K562 (cell line): ENCODE data around the gene CNPY4. TPM values are rescaled to one million over a fixed set of nuclear protein-coding genes. Genes with fewer than 3 reads are reported as not detected.

ENCODE experiments used
- HMGN3 ChIP-seq: IDR thresholded peaks from 2 replicates; pipeline ENCODE4 v1.6.1; 2011; ENCODE audit warnings: borderline replicate concordance, low read depth, mild to moderate bottlenecking, mixed read lengths, low read length; ENCODE audit not compliant: insufficient read length; ENCODE audit errors: extremely low read depth
- RBFOX2 ChIP-seq: fragments of 200-400 bp; formaldehyde crosslinking; IDR thresholded peaks from 2 replicates; pipeline ENCODE4 v1.6.1; 2017; ENCODE audit warnings: low read depth, mild to moderate bottlenecking, low read length, moderate library complexity
- RBM22 ChIP-seq: fragments of 200-400 bp; formaldehyde crosslinking; IDR thresholded peaks from 2 replicates; pipeline ENCODE4 v1.6.1; 2018; ENCODE audit warnings: low read length, low read depth; ENCODE audit not compliant: poor library complexity, severe bottlenecking
- RBM39 ChIP-seq: fragments of 200-400 bp; formaldehyde crosslinking; optimal IDR thresholded peaks from 2 replicates; pipeline ENCODE3; 2018; ENCODE audit warnings: low read depth, low read length
- polyA plus RNA-seq, 8 experiments: library from polyadenylated mRNA; depleted of rRNA in 4 of 8; stranded (reverse) in 5 of 8; unstranded in 3 of 8; fragments of >200 nt; fragmentation: Nextera tagmentation in 2 of 8; fragmentation: Illumina TruSeq in 1 of 8; extraction: Ambion mirVana in 2 of 8; extraction: Trizol in 1 of 8; gene quantifications; 2 replicates each; pipeline versions ENCODE4 v1.2.1 to v1.2.3, GENCODE V29; 2011 to 2014; ENCODE audit warnings: inconsistent platforms in 1 of 8, missing spikeins in 1 of 8
- total RNA-seq, 7 experiments: library from RNA; depleted of rRNA in 6 of 7; stranded (reverse); fragments of >200 nt in 6 of 7; fragmentation: Illumina TruSeq in 2 of 7; extraction: Trizol in 2 of 7; gene quantifications; 2 replicates each; pipeline versions ENCODE4 v1.2.1 to v1.2.3, GENCODE V29; 2011 to 2021; ENCODE audit warnings: low replicate concordance in 1 of 7
- TF ChIP-seq, protein P1 (sequence below): fragments of 150-350 bp; conservative IDR thresholded peaks from 2 replicates; pipeline ENCODE4 v1.6.1; 2014; ENCODE audit warnings: low read length
- TF ChIP-seq, protein P2 (sequence below): fragments of 200-400 bp; formaldehyde crosslinking; IDR thresholded peaks from 2 replicates; pipeline ENCODE4 v1.6.1; 2017; ENCODE audit warnings: mild to moderate bottlenecking, low read depth, low read length, moderate library complexity
- TF ChIP-seq, protein P3 (sequence below): fragments of 450-650 bp; formaldehyde crosslinking; IDR thresholded peaks from 2 replicates; pipeline ENCODE4 v1.4.0; 2020; ENCODE audit warnings: mild to moderate bottlenecking, moderate library complexity
- TF ChIP-seq, protein P4 (sequence below): sonication (generic); formaldehyde crosslinking; IDR thresholded peaks from 2 replicates; pipeline ENCODE4 v1.8.0; 2023; ENCODE audit warnings: mild to moderate bottlenecking, missing genetic modification reagents

Gene CNPY4
- total and polyA plus RNA-seq, 9 of the 15 experiments (the other 6 are each of a cell fraction or from before 2014, with no cell fraction given) = 1.9 to 11.2 (median 7.0) TPM

DNA sequence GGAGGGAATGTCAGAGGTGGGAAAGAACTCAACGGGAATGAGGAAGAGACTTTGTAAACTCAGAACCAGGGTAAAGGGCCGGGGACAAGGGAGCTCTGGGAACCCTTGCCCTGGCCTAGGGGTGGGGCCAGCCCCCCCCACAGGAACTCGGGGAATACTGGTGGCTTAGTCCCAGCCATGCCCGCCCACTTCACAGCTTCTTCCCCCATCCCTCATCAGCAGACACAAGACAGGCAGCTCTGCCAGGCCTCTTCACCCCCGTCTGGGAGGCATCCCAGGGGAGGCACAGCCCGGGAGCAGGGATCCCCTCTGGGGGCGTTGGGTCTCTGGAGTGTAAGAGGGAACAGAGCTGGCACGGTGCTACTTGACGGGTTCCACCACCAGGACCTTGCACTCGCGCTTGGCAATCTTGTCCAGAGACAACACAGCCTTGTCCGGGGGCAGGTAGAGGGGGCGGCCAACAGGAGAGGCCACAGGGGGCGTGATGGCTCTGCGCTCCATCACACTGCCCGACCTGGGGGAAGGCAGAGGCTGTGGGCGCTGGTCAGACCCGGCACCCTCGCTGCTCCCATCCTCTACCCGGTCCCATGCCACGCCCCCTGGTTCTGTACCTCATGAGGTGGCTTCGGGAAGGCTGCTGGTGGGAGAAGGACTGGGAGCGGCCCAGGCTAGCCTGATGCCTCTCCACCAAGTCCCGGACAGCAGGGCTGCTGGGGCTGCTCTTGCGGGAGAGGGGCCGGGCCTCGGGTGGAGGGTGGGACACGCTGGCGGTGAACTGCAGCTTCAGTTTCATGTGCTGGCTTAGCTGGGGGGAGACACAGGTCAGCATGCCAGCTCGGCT is 35.4 kb downstream of the CNPY4 start (continued):
- TF ChIP-seq HMGN3 (peak; percentile 13), RBFOX2 (peak; percentile 79), RBM39 (no peak), RBM22 (peak; percentile 74)
- TF ChIP-seq, protein P1, sequence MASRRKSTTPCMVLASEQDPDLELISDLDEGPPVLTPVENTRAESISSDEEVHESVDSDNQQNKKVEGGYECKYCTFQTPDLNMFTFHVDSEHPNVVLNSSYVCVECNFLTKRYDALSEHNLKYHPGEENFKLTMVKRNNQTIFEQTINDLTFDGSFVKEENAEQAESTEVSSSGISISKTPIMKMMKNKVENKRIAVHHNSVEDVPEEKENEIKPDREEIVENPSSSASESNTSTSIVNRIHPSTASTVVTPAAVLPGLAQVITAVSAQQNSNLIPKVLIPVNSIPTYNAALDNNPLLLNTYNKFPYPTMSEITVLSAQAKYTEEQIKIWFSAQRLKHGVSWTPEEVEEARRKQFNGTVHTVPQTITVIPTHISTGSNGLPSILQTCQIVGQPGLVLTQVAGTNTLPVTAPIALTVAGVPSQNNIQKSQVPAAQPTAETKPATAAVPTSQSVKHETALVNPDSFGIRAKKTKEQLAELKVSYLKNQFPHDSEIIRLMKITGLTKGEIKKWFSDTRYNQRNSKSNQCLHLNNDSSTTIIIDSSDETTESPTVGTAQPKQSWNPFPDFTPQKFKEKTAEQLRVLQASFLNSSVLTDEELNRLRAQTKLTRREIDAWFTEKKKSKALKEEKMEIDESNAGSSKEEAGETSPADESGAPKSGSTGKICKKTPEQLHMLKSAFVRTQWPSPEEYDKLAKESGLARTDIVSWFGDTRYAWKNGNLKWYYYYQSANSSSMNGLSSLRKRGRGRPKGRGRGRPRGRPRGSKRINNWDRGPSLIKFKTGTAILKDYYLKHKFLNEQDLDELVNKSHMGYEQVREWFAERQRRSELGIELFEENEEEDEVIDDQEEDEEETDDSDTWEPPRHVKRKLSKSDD = no peak
- TF ChIP-seq, protein P2, sequence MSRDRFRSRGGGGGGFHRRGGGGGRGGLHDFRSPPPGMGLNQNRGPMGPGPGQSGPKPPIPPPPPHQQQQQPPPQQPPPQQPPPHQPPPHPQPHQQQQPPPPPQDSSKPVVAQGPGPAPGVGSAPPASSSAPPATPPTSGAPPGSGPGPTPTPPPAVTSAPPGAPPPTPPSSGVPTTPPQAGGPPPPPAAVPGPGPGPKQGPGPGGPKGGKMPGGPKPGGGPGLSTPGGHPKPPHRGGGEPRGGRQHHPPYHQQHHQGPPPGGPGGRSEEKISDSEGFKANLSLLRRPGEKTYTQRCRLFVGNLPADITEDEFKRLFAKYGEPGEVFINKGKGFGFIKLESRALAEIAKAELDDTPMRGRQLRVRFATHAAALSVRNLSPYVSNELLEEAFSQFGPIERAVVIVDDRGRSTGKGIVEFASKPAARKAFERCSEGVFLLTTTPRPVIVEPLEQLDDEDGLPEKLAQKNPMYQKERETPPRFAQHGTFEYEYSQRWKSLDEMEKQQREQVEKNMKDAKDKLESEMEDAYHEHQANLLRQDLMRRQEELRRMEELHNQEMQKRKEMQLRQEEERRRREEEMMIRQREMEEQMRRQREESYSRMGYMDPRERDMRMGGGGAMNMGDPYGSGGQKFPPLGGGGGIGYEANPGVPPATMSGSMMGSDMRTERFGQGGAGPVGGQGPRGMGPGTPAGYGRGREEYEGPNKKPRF = no peak
- TF ChIP-seq, protein P3, sequence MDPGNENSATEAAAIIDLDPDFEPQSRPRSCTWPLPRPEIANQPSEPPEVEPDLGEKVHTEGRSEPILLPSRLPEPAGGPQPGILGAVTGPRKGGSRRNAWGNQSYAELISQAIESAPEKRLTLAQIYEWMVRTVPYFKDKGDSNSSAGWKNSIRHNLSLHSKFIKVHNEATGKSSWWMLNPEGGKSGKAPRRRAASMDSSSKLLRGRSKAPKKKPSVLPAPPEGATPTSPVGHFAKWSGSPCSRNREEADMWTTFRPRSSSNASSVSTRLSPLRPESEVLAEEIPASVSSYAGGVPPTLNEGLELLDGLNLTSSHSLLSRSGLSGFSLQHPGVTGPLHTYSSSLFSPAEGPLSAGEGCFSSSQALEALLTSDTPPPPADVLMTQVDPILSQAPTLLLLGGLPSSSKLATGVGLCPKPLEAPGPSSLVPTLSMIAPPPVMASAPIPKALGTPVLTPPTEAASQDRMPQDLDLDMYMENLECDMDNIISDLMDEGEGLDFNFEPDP (CRISPR knock-in tag) = no peak
- TF ChIP-seq, protein P4, sequence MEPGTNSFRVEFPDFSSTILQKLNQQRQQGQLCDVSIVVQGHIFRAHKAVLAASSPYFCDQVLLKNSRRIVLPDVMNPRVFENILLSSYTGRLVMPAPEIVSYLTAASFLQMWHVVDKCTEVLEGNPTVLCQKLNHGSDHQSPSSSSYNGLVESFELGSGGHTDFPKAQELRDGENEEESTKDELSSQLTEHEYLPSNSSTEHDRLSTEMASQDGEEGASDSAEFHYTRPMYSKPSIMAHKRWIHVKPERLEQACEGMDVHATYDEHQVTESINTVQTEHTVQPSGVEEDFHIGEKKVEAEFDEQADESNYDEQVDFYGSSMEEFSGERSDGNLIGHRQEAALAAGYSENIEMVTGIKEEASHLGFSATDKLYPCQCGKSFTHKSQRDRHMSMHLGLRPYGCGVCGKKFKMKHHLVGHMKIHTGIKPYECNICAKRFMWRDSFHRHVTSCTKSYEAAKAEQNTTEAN = no peak
